Transverse colon (tissue), 4 donors: Measurements from ENCODE around the gene BET1L.

Experiments
- POLR2A ChIP-seq: fragments of 450-650 bp; IDR thresholded peaks from one replicate; pipeline ENCODE4 v1.6.1; 2016; ENCODE audit warnings: antibody characterized with exemption, mild to moderate bottlenecking, moderate library complexity
- POLR2AphosphoS5 ChIP-seq, 3 donors: sonication (generic); formaldehyde crosslinking; IDR thresholded peaks; one replicate each; pipeline ENCODE4 v1.6.1; 2016; ENCODE audit warnings: antibody characterized with exemption in 3 of 3
- TF ChIP-seq, protein P1 (sequence below), 5 experiments: fragments of 200-600 bp in 3 of 5; fragments of 450-650 bp in 2 of 5; sonication (generic) in 3 of 5; IDR thresholded peaks; 1 replicate in 2 of 5; 2 replicates in 3 of 5; pipeline ENCODE4 v1.5.1; 2016 to 2017; ENCODE audit warnings: antibody characterized with exemption in 5 of 5, inconsistent platforms in 3 of 5, mild to moderate bottlenecking in 2 of 5, moderate library complexity in 1 of 5

DNA sequence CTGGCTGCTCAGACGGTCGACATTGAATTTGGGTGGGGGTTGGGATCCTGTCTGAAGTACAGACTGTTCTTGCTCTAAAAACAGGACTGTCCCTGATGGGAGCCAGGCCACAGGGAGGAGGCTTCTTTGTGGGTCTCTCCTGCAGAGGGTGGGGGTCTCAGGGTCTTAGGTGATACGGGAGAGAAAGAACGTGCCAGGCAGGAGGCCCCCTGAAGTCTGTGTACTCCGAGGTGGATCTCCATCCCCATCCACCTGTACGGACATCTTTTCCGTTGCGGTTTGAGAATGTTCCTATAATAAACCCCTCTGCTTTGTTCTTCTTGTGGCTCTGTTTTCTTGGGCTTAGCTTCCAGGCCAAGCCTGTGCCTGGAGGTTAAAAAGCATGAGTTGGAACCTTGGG, 45.5 kb upstream of the BET1L start:
- TF ChIP-seq POLR2A (no peak), POLR2AphosphoS5 (IDR thresholded peaks at IDR 0.05) (no peak)
- TF ChIP-seq, protein P1, sequence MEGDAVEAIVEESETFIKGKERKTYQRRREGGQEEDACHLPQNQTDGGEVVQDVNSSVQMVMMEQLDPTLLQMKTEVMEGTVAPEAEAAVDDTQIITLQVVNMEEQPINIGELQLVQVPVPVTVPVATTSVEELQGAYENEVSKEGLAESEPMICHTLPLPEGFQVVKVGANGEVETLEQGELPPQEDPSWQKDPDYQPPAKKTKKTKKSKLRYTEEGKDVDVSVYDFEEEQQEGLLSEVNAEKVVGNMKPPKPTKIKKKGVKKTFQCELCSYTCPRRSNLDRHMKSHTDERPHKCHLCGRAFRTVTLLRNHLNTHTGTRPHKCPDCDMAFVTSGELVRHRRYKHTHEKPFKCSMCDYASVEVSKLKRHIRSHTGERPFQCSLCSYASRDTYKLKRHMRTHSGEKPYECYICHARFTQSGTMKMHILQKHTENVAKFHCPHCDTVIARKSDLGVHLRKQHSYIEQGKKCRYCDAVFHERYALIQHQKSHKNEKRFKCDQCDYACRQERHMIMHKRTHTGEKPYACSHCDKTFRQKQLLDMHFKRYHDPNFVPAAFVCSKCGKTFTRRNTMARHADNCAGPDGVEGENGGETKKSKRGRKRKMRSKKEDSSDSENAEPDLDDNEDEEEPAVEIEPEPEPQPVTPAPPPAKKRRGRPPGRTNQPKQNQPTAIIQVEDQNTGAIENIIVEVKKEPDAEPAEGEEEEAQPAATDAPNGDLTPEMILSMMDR (IDR thresholded peaks at IDR 0.05): no peak
